Panc1 (cell line): ENCODE results near the gene MIX23. TPM values are rescaled to one million over a fixed set of nuclear protein-coding genes. Genes with fewer than 3 reads are reported as not detected.

Experiments
- ATAC-seq: fragments of 200-7000 bp; cut with Tn5 transposase; 2 replicates; pipeline ENCODE4 v1.9.1; 2020; ENCODE audit warnings: mild to moderate bottlenecking, moderate library complexity
- Bru-seq: library from RNA; stranded (reverse); fragments of 400-500 nt; gene quantifications from one replicate; lab custom pipeline; 2021; lab: Mats Ljungman, UMichigan
- BruChase-seq, 2 experiments: library from RNA; stranded (reverse); fragments of 400-500 nt; gene quantifications; one replicate each; lab custom pipeline; 2021; lab: Mats Ljungman, UMichigan
- BruUV-seq: library from RNA; stranded (reverse); fragments of 400-500 nt; replicated peaks from 2 replicates; lab custom pipeline; 2021; lab: Mats Ljungman, UMichigan
- CTCF ChIA-PET: fragments of 300-600 bp; sonication (Branson Sonifier 250); formaldehyde crosslinking; loops from one replicate; lab custom pipeline; 2022; ENCODE audit warnings: antibody characterized with exemption; lab: Charles Lee
- POLR2A ChIA-PET: fragments of 300-600 bp; sonication (Branson Sonifier 250); formaldehyde crosslinking; loops from one replicate; lab custom pipeline; 2022; ENCODE audit warnings: antibody characterized with exemption; lab: Charles Lee
- DNase-seq: peaks from one replicate; pipeline ENCODE4 v3.0.0-alpha.2; 2010; ENCODE audit warnings: low read depth, low spot score
- H3K27ac ChIP-seq: 2 replicates; pipeline ENCODE4 v1.5.1; 2011; ENCODE audit warnings: mild to moderate bottlenecking, low read length, inconsistent platforms
- H3K27me3 ChIP-seq: fragments of 200-500 bp; sonication (Bioruptor generic); 2 replicates; pipeline ENCODE4 v1.6.0; 2014; ENCODE audit warnings: low read length, inconsistent platforms; ENCODE audit not compliant: control insufficient read depth, insufficient read depth
- H3K36me3 ChIP-seq: fragments of 200-500 bp; sonication (Bioruptor generic); 2 replicates; pipeline ENCODE4 v1.5.1; 2014; ENCODE audit warnings: inconsistent platforms, mild to moderate bottlenecking, low read length, moderate library complexity; ENCODE audit not compliant: control insufficient read depth, insufficient read depth
- H3K4me1 ChIP-seq: 2 replicates; pipeline ENCODE4 v1.5.1; 2011; ENCODE audit warnings: inconsistent platforms, mild to moderate bottlenecking, low read length, moderate library complexity; ENCODE audit not compliant: control insufficient read depth, insufficient read depth
- H3K4me3 ChIP-seq, 2 experiments: 2 replicates each; pipeline ENCODE4 v1.5.1; 2011 to 2012; ENCODE audit warnings: low read depth in 2 of 2, low read length in 2 of 2, mild to moderate bottlenecking in 2 of 2, inconsistent platforms in 1 of 2, moderate library complexity in 1 of 2
- H3K9me3 ChIP-seq: fragments of 200-500 bp; sonication (Bioruptor generic); 2 replicates; pipeline ENCODE4 v1.5.1; 2014; ENCODE audit warnings: low read depth, mild to moderate bottlenecking, inconsistent platforms, low read length, moderate library complexity; ENCODE audit not compliant: control insufficient read depth, insufficient read depth
- POLR2AphosphoS5 ChIP-seq: IDR thresholded peaks from 2 replicates; pipeline ENCODE4 v1.6.1; 2012; ENCODE audit warnings: mild to moderate bottlenecking, low read depth, low read length, moderate library complexity
- SIN3A ChIP-seq: IDR thresholded peaks from 2 replicates; pipeline ENCODE4 v1.6.1; 2012; ENCODE audit warnings: low read depth, mild to moderate bottlenecking, low read length, moderate library complexity, borderline replicate concordance; ENCODE audit not compliant: insufficient read depth
- TCF7L2 ChIP-seq: IDR thresholded peaks from 2 replicates; pipeline ENCODE4 v1.6.1; 2011; ENCODE audit warnings: mild to moderate bottlenecking, low read depth, low read length, inconsistent platforms
- in situ Hi-C: cut with HindIII; loops from 2 replicates; pipeline ENCODE4 v1.10.0; 2016; ENCODE audit warnings: low sequenced_read_pairs, low pct_unique_long_range_greater_than_20kb
- intact Hi-C: fragments of 100-400 bp; cut with micrococcal nuclease; formaldehyde crosslinking; loops from one replicate; pipeline ENCODE4 v1.10.0; 2022; ENCODE audit not compliant: unreplicated experiment
- long read RNA-seq: library from polyadenylated mRNA; unstranded; transcript quantifications from one replicate; pipeline ENCODE4 v2.0.0, GENCODE V29; 2021; ENCODE audit not compliant: unreplicated experiment
- polyA plus RNA-seq: library from polyadenylated mRNA; unstranded; fragments of >200 nt; gene quantifications from one replicate; pipeline ENCODE4 v1.2.1, GENCODE V29; 2012; ENCODE audit warnings: missing spikeins; ENCODE audit not compliant: insufficient read length
- total RNA-seq: library from RNA; stranded (reverse); gene quantifications from one replicate; pipeline ENCODE4 v1.2.1, GENCODE V29; 2021; ENCODE audit not compliant: unreplicated experiment
- TF ChIP-seq, protein P1 (sequence below), 2 experiments: IDR thresholded peaks; 2 replicates each; pipeline ENCODE4 v1.6.1; 2011 to 2012; ENCODE audit warnings: low read depth in 2 of 2, control low read depth in 1 of 2, low read length in 1 of 2, mild to moderate bottlenecking in 1 of 2, moderate library complexity in 1 of 2; ENCODE audit not compliant: insufficient read depth in 1 of 2
- TF ChIP-seq, protein P2 (sequence below): fragments of 450-650 bp; IDR thresholded peaks from 2 replicates; pipeline ENCODE4 v1.5.1; 2017; ENCODE audit warnings: mild to moderate bottlenecking

Gene MIX23
- total RNA-seq, result 61.7 TPM
- 31.3 TPM for polyA plus RNA-seq
- Bru-seq, nascent RNA, result percentile 88 among the genes with signal in this experiment
- BruChase-seq, experiment 1, labeled RNA remaining after a 2-hour chase, result percentile 75 among the genes with signal in this experiment
- percentile 76 among the genes with signal in this experiment for BruChase-seq, experiment 2, labeled RNA remaining after a 6-hour chase
- long read RNA-seq, transcript CCDC58-201 (5 exons, 720 nt), result major isoform, 20 of 50 reads
- long read RNA-seq, partial matches to known transcripts, result 0 of 50 reads
- long read RNA-seq, other reads (novel, unspliced or antisense), result 26 of 50 reads

DNA sequence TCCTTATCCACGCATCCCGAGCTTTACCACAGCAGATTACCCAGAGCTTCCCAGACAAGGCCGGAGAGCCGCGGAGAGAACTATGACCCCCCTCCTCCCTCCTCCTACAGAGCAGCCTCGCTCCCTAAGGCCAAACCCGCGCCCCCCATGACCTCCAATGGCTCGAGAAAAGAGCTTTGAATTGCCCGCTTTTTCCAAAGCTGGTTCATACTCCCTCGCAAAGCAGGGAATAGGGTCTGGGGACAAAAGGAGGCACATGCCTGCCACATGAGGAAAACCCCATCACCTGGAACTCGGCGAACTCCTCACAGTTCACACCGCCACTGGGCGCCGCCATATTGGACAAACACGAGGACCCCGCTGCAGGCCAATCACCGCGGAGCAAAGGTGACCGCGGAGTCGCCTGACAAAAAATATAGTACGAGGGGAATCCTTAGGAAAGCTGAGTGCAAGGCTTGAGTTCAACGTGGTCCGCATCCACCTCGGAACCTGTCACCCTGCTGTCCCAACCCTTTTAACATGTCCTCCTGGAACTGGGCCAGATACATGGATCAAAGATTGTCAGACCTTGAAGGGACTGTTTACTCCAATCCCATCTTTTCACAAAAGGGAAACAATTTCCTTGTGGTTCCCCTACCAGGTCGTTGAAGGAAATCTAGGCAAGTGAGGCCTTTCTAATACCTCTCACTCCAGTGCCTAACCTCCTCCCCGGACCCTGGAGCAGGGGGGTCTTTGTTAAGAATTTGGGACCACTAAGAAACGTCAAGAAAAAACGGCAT, at the start of gene MIX23:
MIX23 (minus strand) TSS at position 344 of the 779 bp plus-strand sequence; CDS start at position 337, 7 bp downstream.
- intact Hi-C loops (loop anchor here (10.0 kb wide), 1 partner anchor 548 kb away; the partner anchor contains the start of genes EAF2 and IQCB1), in situ Hi-C loops (no loop called here)
- ATAC-seq (peak; percentile 79), DNase-seq (peak; percentile 74)
- Histone ChIP-seq H3K36me3 (peaks cover 3% of the 10 kb centered on the region; the same call in 1 of the 2 replicates), H3K27me3 (no peaks in the 10 kb centered on the region), H3K4me1 (peaks cover 5% of the 10 kb centered on the region; the same call in 1 of the 2 replicates), H3K4me3 (peak within 1 kb of the TSS; percentile 66 to 93), H3K27ac (peak within 1 kb of the TSS; percentile 94), H3K9me3 (no peaks in the 10 kb centered on the region)
- CTCF ChIA-PET, result no interaction called here
- BruUV-seq, result no TSS peak
- POLR2A ChIA-PET, result interaction anchor here (0.6 to 0.7 kb wide), 2 partner anchors 17 to 314 kb away, joined by 3 to 4 read pairs; no protein-coding TSS in a partner anchor
- TF ChIP-seq, protein P1, sequence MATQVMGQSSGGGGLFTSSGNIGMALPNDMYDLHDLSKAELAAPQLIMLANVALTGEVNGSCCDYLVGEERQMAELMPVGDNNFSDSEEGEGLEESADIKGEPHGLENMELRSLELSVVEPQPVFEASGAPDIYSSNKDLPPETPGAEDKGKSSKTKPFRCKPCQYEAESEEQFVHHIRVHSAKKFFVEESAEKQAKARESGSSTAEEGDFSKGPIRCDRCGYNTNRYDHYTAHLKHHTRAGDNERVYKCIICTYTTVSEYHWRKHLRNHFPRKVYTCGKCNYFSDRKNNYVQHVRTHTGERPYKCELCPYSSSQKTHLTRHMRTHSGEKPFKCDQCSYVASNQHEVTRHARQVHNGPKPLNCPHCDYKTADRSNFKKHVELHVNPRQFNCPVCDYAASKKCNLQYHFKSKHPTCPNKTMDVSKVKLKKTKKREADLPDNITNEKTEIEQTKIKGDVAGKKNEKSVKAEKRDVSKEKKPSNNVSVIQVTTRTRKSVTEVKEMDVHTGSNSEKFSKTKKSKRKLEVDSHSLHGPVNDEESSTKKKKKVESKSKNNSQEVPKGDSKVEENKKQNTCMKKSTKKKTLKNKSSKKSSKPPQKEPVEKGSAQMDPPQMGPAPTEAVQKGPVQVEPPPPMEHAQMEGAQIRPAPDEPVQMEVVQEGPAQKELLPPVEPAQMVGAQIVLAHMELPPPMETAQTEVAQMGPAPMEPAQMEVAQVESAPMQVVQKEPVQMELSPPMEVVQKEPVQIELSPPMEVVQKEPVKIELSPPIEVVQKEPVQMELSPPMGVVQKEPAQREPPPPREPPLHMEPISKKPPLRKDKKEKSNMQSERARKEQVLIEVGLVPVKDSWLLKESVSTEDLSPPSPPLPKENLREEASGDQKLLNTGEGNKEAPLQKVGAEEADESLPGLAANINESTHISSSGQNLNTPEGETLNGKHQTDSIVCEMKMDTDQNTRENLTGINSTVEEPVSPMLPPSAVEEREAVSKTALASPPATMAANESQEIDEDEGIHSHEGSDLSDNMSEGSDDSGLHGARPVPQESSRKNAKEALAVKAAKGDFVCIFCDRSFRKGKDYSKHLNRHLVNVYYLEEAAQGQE (IDR thresholded peaks at IDR 0.05; ENCODE audit: insufficient read depth in 1 of 2, low read depth in 2 of 2, low read length in 1 of 2), result no peak
- TF ChIP-seq SIN3A (peak; percentile 85; the same call in 1 of the 2 replicates), TCF7L2 (peak; percentile 52; the same call in 1 of the 2 replicates), POLR2AphosphoS5 (peak; percentile 96)
- TF ChIP-seq, protein P2, sequence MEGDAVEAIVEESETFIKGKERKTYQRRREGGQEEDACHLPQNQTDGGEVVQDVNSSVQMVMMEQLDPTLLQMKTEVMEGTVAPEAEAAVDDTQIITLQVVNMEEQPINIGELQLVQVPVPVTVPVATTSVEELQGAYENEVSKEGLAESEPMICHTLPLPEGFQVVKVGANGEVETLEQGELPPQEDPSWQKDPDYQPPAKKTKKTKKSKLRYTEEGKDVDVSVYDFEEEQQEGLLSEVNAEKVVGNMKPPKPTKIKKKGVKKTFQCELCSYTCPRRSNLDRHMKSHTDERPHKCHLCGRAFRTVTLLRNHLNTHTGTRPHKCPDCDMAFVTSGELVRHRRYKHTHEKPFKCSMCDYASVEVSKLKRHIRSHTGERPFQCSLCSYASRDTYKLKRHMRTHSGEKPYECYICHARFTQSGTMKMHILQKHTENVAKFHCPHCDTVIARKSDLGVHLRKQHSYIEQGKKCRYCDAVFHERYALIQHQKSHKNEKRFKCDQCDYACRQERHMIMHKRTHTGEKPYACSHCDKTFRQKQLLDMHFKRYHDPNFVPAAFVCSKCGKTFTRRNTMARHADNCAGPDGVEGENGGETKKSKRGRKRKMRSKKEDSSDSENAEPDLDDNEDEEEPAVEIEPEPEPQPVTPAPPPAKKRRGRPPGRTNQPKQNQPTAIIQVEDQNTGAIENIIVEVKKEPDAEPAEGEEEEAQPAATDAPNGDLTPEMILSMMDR, result no peak

DNA sequence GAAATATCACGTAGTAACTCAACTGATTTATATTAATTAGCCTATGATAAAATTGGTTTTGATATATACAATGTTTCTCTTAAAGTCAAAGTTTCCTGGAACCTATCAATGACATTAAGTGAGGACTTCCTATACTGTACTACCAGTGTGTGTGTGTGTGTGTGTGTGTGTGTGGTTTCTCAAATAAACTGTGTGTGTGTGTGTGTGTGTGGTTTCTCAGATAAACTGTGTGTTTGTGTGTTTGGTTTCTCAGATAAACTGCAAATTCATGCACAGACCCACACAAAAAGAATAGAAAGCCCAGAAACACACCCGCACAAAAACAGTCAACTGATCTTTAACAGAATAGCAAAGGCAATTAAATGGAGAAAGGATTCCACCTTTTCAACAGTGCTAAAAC, 47.3 kb upstream of the MIX23 start:
- in situ Hi-C loops, result no loop called here
- no peak for DNase-seq
- ChIA-PET CTCF (no interaction called here), POLR2A (no interaction called here)
- H3K36me3 ChIP-seq, result peaks cover 46% of the 10 kb centered on the region
- ATAC-seq, result no peak
- H3K27me3 ChIP-seq, result no peaks in the 10 kb centered on the region
- no peak overlapping the region for H3K27ac ChIP-seq
- intact Hi-C loops, result no loop called here
- no peak overlapping the region for H3K4me3 ChIP-seq
- H3K4me1 ChIP-seq, result no peaks in the 10 kb centered on the region
- no TSS peak for BruUV-seq
- H3K9me3 ChIP-seq, result no peaks in the 10 kb centered on the region
- TF ChIP-seq POLR2AphosphoS5, result no peak
- TF ChIP-seq, protein P2, result no peak
- no peak for TF ChIP-seq SIN3A
- no peak for TF ChIP-seq TCF7L2
- TF ChIP-seq, protein P1 (IDR thresholded peaks at IDR 0.05; ENCODE audit: insufficient read depth in 1 of 2, low read depth in 2 of 2, low read length in 1 of 2), result no peak
